MCF 10A (cell line): Measurements from ENCODE around the gene MED10. TPM values are rescaled to one million over a fixed set of nuclear protein-coding genes. Genes with fewer than 3 reads are reported as not detected.

Experiments used
- BruUV-seq: library from RNA; stranded (reverse); fragments of 400-500 nt; replicated peaks from 2 replicates; lab custom pipeline; 2021; lab: Mats Ljungman, UMichigan
- CTCF ChIA-PET: fragments of 300-600 bp; sonication (Branson Sonifier 250); formaldehyde crosslinking; extraction: SDS; loops from one replicate; lab custom pipeline; 2021; ENCODE audit warnings: antibody characterized with exemption, inconsistent platforms; lab: Yijun Ruan, JAX
- POLR2A ChIA-PET: fragments of 300-600, 350-650 bp; sonication (Branson Sonifier 250); formaldehyde crosslinking; extraction: SDS; loops from one replicate; lab custom pipeline; 2020; ENCODE audit warnings: antibody characterized with exemption, inconsistent platforms; lab: Yijun Ruan, JAX
- DNase-seq: peaks from one replicate; pipeline ENCODE4 v3.0.0-alpha.2; 2018; ENCODE audit not compliant: unreplicated experiment
- H3K27ac Mint-ChIP-seq: one replicate; pipeline ENCODE4 v1.8.0; 2022; ENCODE audit warnings: mild to moderate bottlenecking, low read depth, mixed read lengths; ENCODE audit not compliant: unreplicated experiment
- H3K27me3 Mint-ChIP-seq: one replicate; pipeline ENCODE4 v1.8.0; 2022; ENCODE audit warnings: mixed read lengths; ENCODE audit not compliant: insufficient read depth, unreplicated experiment
- H3K36me3 Mint-ChIP-seq: one replicate; pipeline ENCODE4 v1.8.0; 2022; ENCODE audit warnings: mild to moderate bottlenecking, moderate library complexity, mixed read lengths; ENCODE audit not compliant: insufficient read depth, unreplicated experiment
- H3K4me1 Mint-ChIP-seq: one replicate; pipeline ENCODE4 v1.8.0; 2022; ENCODE audit warnings: mixed read lengths; ENCODE audit not compliant: insufficient read depth, unreplicated experiment
- H3K4me3 Mint-ChIP-seq: one replicate; pipeline ENCODE4 v1.8.0; 2022; ENCODE audit warnings: mild to moderate bottlenecking, moderate library complexity, mixed read lengths; ENCODE audit not compliant: unreplicated experiment
- H3K9me3 Mint-ChIP-seq: one replicate; pipeline ENCODE4 v1.8.0; 2022; ENCODE audit warnings: mixed read lengths; ENCODE audit not compliant: unreplicated experiment
- intact Hi-C: fragments of 100-400 bp; cut with micrococcal nuclease; formaldehyde crosslinking; loops from 2 replicates; pipeline ENCODE4 v1.14.1; 2022
- total RNA-seq: library from RNA; stranded (reverse); gene quantifications from 2 replicates; pipeline ENCODE4 v1.2.3, GENCODE V29; 2022
- TF ChIP-seq, protein P1 (sequence below): fragments of 200-600 bp; IDR thresholded peaks from one replicate; pipeline ENCODE4 v1.8.0; 2022; ENCODE audit warnings: antibody characterized with exemption, mild to moderate bottlenecking; ENCODE audit not compliant: unreplicated experiment

The MED10 gene
- total RNA-seq, 1 experiment from 2014 or later, result 85.1 TPM

DNA sequence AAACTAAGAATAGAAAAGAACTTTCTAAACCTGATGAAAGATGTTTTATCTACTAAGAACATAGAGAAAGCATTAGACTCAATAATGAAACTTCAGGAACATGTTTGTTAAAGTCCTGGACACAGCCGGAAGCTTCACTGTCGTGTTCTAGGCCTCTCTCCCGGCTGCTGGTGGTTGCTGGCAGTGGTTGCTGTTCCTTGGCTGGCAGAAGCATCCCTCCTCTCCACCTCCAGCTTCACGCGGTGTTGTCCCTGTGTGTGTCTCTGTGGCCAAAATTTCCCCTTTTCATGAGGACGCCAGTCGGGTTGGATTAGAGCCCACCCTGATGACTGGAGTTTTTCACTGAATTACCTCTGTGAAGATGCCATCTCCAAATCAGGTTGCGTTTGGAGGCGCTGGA lies 6.5 kb upstream of the MED10 start:
- H3K9me3 Mint-ChIP-seq, result no peaks in the 10 kb centered on the region
- no TSS peak for BruUV-seq
- DNase-seq, result no peak
- peaks cover 39% of the 10 kb centered on the region for H3K27me3 Mint-ChIP-seq
- intact Hi-C loops, result no loop called here
- H3K4me1 Mint-ChIP-seq, result no peaks in the 10 kb centered on the region
- TF ChIP-seq, protein P1, sequence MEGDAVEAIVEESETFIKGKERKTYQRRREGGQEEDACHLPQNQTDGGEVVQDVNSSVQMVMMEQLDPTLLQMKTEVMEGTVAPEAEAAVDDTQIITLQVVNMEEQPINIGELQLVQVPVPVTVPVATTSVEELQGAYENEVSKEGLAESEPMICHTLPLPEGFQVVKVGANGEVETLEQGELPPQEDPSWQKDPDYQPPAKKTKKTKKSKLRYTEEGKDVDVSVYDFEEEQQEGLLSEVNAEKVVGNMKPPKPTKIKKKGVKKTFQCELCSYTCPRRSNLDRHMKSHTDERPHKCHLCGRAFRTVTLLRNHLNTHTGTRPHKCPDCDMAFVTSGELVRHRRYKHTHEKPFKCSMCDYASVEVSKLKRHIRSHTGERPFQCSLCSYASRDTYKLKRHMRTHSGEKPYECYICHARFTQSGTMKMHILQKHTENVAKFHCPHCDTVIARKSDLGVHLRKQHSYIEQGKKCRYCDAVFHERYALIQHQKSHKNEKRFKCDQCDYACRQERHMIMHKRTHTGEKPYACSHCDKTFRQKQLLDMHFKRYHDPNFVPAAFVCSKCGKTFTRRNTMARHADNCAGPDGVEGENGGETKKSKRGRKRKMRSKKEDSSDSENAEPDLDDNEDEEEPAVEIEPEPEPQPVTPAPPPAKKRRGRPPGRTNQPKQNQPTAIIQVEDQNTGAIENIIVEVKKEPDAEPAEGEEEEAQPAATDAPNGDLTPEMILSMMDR, result no peak
- ChIA-PET POLR2A (interaction anchor here (0.5 kb wide), 1 partner anchor 17 kb away, joined by 3 read pairs; no protein-coding TSS in a partner anchor), CTCF (no interaction called here)
- no peaks in the 10 kb centered on the region for H3K36me3 Mint-ChIP-seq
- H3K27ac Mint-ChIP-seq, result no peak overlapping the region
- no peak overlapping the region for H3K4me3 Mint-ChIP-seq

DNA sequence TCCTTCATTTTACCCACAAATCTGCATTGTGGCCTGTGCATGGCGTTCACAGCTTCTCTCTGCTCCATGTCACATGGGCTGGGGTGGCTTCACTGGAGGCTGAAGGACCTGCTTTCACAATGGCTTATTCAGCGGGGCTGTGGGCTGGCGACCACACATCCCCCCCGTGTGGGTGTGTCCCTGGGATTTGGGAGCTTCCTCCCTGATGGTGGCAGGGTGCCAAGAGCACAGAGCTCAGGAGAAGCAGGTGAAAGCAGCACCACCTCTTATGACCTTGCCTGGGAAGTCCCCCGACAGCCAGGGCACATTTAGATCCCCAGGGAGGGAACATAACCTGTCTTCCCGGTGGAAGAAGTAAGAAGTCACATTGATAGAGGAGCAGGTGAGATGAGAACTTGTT lies 5.0 kb upstream of the MED10 start:
- ChIA-PET CTCF (no interaction called here), POLR2A (no interaction called here)
- Mint-ChIP-seq H3K4me1 (peaks cover 7% of the 10 kb centered on the region), H3K27ac (no peak overlapping the region), H3K4me3 (no peak overlapping the region), H3K36me3 (peaks cover 3% of the 10 kb centered on the region), H3K9me3 (no peaks in the 10 kb centered on the region), H3K27me3 (peaks cover 32% of the 10 kb centered on the region)
- DNase-seq, result no peak
- intact Hi-C loops, result no loop called here
- TF ChIP-seq, protein P1, result no peak
- BruUV-seq, result no TSS peak

DNA sequence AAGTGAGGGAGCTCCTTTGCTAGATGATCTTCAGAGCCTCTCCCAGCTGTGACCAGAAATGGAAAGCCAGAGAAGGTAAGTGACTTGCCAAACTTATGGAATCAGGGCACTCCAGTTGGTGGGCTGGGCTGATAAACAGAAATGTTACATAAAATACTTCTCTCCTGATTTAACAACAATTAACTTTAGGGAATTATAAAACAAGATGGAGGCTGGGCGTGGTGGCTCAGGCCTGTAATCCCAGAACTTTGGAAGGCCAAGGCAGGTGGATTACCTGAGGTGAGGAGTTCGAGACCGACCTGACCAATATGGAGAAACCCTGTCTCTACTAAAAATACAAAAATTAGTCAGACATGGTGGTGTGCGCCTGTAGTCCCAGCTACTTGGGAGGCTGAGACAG lies 899 bp upstream of the MED10 start:
- Mint-ChIP-seq H3K4me3 (peak overlapping the region; percentile 99), H3K4me1 (peaks cover 14% of the 10 kb centered on the region), H3K27me3 (peaks cover 8% of the 10 kb centered on the region), H3K36me3 (peaks cover 32% of the 10 kb centered on the region), H3K27ac (peak overlapping the region; percentile 98), H3K9me3 (no peaks in the 10 kb centered on the region)
- intact Hi-C loops, result loop anchor here (5.0 to 10.0 kb wide), 2 partner anchors 198 to 366 kb away; no protein-coding TSS in a partner anchor
- TF ChIP-seq, protein P1, result no peak
- POLR2A ChIA-PET, result interaction anchor here (1.6 kb wide), 1 partner anchor 254 kb away, joined by 5 read pairs; the partner anchor contains the start of genes NSUN2 and SRD5A1
- CTCF ChIA-PET, result no interaction called here
- BruUV-seq, result no TSS peak
- DNase-seq, result no peak

DNA sequence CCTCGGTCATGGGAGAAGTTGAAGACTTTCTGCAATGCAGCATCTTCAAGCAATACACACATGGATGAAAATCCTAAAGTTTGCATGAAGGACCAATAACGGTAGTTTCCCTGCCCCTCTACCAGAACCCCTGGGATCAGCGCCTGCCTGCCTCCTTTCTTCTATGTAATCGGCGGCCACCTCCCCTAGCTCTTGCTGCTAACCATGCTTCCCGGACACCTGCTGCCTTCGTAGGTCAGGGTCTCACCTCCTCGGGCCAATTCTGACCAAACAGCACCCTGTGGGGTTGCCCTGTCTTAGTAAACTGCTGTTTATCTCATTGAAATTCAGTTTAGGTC lies 388 bp upstream of the MED10 start:
- TF ChIP-seq, protein P1, result no peak
- CTCF ChIA-PET, result interaction anchor here (0.6 to 0.7 kb wide), 3 partner anchors 105 to 1442 kb away, joined by 3 read pairs; no protein-coding TSS in a partner anchor
- intact Hi-C loops, result loop anchor here (1.0 to 10.0 kb wide), 3 partner anchors 199 to 881 kb away; no protein-coding TSS in a partner anchor
- Mint-ChIP-seq H3K4me1 (peaks cover 14% of the 10 kb centered on the region), H3K27ac (peak overlapping the region; percentile 98), H3K27me3 (peaks cover 5% of the 10 kb centered on the region), H3K9me3 (no peaks in the 10 kb centered on the region), H3K36me3 (peaks cover 37% of the 10 kb centered on the region), H3K4me3 (peak overlapping the region; percentile 99)
- no peak for DNase-seq
- POLR2A ChIA-PET, result interaction anchor here (0.7 to 1.6 kb wide), 4 partner anchors 13 to 852 kb away, joined by 3 to 5 read pairs (median 4); partner anchors contain the start of genes NSUN2 and SRD5A1
- BruUV-seq, result TSS peak; percentile 52
